ENCODE measurements around the gene HHAT.

Gene HHAT

DNA sequence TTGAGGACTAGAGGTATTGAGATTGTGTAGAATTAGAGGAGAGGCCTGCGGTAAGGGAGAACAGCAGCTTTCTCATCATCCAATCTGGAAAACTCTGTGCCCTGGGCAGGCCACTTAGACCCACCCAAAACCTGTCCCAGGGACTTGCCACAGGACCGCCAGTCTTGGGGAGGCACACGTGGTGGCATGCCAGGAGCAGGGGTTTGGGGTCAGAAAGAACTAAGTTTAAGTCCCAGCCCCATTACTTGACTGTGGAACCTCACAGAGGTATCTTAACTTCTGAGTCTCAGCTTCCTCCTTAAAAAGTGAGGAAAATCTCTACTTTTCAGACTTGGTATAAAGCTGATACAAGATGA lies 356.6 kb downstream of the HHAT start:
- no peak for DNase-seq (ENCODE audit: low read depth)

DNA sequence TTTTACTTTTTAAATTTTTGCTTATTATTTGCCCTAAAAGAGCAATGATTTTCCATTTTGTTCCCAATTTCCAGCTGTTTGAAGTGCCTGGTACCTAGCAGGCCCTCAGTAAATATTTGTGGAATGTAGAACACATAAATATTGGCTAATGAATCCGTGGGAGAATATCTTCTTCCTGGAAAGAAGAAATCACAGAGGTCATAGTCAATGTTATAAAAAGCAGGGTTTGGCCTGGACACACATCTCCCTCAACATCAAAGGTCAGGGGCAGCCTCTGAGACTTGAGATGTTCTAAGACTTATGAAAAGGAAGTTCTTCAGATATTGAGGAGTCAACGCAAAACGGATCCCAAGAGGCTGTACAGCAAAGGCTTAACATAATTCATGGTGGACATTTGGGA lies 358.1 kb downstream of the HHAT start:
- no peak for DNase-seq (ENCODE audit: low read depth)

DNA sequence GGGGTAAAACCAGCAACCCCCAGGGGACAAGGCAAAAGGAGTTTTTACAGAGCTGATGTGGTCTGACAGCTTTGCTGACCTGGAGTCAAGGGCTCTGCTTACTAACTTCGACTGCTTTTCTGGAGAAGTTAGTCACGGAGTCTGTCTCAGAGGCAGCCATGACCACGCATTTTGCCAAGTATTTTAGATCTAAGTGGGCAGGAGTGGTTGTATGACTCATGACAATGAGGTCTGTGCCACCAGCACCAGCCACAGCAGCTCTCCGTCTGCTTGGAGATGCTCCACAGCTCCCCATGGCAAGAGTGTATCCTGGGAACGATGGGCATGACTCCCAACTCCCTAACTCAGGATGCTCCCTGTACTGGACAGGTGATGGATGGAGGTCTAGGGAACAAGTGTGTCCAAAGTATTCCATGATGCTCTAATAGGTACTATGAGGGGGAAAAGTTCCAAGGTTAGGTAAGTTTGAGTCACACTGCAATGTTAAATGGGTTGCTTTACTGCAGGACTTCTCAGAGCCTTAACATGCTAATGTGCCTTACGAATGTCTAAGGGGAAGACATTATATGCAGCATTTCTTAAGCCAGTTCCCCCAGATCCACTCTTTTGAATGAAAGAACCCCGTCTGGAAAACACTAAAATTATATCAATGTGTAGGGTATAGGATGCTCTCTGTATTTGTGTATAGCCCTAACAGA lies 359.0 kb downstream of the HHAT start:
- no peak for DNase-seq (ENCODE audit: low read depth)

DNA sequence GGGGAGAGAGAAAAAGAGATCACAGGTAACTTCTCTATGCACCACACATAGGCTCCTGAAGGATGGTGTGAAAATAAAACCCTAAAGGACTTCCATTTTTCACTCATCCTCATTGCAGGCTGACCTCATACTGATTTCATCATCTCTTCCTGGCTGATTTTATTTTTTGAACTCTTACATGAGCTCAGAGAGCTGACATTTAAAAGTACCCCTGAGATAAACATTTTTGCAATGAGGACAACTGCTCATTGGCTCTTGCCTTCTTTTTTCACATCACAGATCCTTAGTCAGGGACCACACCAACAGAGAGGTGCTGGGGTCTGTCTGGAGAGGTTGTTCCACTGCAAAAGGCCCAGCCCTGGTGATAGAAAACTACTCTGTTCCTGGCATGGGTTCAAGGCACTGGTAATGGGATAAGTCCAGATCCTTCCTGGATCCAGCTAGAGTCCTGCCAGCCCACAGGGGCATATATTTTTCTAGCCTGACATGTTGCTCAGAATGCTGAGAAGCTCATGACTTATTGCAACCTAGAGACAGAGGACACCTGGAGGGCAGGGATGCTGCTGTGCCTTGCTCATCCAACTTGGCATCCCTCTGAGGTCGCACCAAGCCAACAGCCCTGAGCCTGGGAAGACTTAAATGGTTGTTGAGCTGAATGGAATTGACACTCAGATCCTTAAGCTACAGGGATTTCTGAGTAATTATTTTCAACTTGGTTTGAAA lies 360.0 kb downstream of the HHAT start:
- no peak for DNase-seq (ENCODE audit: low read depth)

DNA sequence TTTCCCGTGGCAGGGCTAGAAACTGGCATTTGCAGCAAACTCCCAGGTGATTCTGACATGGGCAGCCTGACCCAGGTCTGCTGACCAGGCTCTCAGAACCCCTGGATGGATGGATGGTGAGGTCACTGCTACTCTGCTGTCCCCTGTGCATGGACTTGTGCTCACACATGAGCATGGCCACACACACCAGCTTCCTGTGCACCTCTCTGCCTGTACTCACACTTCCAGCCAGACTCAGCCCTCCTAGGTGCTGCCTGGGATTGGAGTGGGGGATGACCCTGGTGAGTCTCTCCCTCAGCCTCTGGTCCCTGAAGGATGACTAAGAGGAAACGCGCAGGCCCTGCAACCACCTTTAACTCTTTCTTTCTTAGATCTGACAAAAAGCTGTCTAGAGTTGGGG lies 361.1 kb downstream of the HHAT start:
- no peak for DNase-seq (ENCODE audit: low read depth)

DNA sequence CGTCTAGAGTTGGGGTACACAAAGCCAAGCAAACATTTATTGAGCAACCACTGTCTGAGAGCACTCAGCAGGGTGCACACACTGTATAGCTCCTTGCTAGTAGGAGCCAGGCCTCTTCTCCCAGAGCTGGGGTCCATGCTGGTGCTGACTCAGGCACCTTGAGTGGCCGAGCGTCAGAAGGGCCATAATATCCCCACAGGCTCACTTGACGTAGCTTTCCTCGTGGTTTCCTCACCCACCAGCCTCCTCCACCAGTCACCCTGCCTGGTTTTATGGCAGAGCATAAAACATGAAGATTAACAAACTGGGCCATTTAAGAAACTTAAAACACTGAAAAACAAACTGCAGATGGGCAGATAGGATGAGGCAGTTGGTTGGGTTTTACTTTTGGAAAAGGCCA lies 361.5 kb downstream of the HHAT start:
- DNase-seq (ENCODE audit: low read depth) = no peak

DNA sequence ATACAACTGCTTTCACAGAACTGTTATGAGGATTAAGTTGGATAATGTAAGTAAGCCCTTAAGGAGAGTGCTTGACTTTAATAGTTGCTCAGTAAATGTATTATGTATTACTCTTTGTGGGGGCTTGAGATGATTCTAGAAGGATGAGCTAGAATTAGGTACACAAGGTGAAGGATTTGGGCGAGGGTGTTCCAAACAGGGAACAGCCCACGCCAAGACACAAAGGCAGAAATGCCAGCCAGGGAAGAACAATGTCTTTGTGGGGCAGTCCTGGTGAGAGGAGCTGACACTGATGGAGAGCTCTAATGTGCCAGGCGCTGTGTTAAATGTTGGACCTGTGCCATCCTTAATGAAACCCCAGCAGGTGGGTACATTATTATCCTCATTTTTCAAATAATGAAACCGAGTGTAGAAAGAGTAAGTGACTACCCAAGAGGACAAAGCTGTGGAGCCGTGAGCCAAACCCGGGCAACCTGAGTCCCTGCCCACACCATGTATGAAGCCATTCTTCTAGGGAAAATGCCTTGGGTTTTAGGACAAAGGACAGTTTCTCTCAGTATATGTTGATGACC lies 362.4 kb downstream of the HHAT start:
- no peak for DNase-seq (ENCODE audit: low read depth)

DNA sequence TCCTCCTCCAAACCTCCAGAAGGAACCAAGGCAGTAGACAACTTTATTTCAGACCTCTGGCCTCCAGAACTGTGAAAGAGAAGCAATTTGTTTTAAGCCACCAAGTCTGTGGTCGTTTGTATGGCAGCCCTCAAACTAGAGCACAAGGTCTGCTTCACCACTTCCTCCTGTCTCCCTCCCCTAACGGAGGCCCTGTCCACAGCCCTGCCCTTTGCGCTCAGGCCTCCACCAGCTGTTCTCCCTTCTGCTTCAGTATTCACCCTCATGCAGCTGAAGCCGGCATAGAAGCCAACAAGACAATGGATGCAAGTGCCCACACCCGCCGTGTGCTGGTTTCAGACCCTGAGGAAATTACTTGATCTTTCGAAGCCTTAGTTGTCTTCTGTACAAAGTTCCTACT lies 364.1 kb downstream of the HHAT start:
- DNase-seq (ENCODE audit: low read depth) = no peak

DNA sequence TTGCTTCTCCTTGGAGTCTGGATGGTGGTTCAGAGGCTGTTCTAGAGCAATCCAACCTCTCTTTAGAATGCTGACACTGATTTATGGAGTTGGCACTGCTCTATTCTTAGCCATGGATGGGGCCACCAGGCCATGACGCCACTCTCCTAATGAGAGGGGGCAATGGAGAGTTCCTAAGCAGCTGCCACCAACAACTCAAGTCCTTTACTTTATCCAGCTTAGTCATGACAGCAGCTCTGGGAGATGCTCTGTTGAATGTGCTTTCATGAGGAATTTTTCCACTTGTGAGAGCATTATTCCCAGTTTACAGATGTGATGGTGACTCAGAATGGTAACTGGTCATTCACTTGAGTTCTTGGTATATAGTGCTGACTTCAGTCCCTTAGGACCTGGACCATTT lies 366.3 kb downstream of the HHAT start:
- DNase-seq (ENCODE audit: low read depth) = no peak

DNA sequence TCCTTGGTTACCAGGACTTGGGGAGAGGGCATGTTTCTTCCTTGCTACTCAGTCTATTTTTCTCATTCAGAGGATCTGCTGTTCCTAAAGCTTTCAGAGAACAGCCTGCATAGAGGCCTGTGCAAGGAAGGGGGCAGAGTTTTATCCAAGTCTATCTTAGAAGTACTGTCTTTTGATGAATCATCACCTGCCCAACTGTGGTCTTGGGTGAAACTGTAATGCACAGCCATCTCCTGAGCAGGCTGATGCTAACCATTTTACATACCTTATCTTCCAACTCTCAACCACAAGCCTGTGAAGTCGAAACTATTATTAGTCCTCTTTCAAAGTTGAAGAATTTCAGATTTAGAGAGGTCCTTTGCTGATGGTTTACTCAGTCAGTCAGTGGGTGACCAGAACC lies 368.0 kb downstream of the HHAT start:
- no peak for DNase-seq (ENCODE audit: low read depth)

DNA sequence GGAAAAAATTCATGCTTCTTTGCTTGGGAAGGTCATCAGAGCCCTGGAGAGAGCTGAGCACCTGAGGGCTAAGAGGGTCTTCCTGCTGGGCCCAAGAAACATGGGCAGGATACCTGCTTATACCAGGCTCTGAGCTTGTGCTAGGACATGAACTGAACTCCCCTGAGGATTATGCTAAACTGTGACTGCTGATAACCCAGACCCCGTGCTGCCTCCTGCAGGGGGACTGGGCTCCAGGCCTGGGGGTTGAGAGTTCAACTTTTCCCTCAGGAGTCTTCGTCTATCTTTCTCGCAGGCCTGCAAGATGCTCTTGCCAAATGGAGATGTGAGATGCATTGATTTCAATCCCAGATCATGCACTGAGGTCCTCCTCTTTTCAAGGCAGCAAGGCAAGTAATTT lies 368.5 kb downstream of the HHAT start:
- no peak for DNase-seq (ENCODE audit: low read depth)

DNA sequence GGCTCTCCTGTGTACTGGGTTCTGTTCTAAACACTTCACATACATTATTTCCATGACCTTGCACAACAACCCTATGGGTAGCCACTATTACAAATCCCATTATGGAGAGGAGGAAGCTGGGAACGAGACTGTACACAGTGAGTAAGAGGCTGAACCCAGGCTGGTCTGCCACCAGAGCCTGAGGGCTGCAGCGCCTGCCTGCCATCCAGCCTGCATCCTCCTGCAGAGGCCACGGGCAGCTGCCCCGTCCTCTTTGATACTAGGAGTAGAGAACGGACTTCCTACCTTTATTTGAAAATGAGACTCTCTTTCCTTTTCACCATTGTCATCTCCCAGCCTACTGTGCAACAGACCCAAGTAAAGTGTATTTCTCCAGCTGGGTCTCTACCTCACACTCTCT lies 370.0 kb downstream of the HHAT start:
- DNase-seq (ENCODE audit: low read depth) = no peak

DNA sequence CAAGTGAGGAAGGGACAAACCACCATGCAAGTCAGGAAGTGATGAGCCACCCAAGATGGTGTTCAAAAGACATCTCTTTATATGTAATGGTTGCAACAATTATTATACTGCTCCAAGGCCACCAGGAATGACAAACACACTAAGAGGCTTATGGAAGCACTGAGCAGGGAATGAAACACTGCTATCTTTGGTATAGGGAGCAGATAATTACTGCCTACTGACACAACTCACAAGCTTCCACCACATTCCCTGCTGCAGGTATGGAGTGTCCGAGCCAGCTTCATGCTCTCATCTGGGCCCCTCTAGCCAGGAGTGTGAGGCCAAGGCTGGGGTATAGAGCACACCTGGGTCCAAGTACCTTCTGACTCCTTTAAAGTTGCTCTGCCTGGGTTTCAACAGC lies 371.4 kb downstream of the HHAT start:
- DNase-seq (ENCODE audit: low read depth) = no peak

DNA sequence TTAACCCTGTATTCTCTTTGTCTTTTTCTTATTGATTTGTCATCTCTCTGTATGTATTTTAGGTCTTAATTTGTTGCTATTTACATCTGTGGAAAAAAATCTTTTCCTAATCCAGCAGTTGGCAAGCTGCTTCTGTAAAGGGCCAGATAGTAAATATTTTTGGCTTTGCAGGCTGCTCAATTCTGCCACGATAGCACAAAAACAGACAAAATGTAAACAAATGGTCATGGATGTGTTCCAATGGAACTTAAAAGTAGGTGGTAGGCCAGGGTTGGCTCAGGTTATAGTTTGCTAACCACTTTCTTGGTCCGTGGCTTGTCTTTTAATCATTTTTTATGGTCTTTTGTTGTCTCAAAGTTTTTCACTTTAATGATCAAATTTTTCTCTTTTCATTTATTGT lies 371.8 kb downstream of the HHAT start:
- DNase-seq (ENCODE audit: low read depth) = no peak

DNA sequence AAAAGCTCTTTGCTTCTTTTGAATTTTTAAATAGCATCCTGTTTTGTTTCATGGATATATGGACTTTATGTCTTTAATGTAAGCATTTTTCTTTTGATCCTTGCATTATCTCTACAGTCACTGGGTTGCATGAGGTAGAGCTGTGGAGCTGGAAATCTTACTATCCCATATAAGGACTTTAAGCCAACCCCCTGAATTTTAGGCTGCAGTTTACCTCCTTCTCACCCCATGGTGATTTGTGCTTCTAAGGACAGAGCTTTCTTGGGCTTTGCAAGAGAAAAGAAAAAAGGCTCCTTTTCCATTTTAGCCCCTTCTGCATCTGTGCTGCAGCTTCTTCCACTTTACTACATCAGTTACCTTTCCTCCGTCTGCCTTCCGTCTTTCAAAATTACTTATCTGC lies 373.8 kb downstream of the HHAT start:
- DNase-seq (ENCODE audit: low read depth) = no peak

DNA sequence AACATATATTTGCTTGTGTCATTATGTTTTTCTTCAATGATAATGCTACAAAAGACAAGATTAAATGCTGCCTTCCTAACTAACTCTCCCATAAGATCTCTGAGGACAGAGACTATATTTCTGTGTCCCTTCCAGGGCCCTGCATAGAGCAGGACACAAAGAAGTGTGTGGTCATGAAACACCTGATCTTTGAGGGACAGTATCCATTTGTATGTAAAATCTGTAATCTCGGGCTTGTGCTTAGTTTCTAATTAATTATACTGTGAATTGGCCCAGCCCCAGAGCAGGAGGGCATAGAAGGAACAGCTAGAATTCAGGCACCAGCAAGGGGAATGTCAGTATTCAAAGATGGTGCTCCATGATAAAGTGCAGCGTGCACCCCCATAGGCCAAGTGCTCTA lies 374.9 kb downstream of the HHAT start:
- no peak for DNase-seq (ENCODE audit: low read depth)

DNA sequence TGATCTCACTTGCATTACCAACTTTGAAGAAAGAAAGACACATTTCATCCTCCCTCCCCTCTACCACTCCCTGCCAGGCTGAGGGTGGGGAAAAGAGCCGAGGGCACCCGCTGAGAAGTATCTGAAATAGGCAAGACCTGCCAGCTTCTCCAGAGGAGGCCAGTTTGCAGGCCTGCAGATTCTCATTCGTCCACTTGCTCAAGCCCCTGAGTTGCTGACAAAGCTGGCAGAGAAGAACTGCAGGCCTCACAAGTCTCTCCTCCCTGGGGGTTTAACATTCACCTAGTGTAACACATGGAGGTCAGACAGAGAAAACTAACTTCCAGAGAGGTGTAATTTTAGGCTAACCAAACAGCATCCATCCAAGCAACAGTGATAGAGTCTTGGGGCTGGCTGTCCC lies 376.4 kb downstream of the HHAT start:
- no peak for DNase-seq (ENCODE audit: low read depth)

DNA sequence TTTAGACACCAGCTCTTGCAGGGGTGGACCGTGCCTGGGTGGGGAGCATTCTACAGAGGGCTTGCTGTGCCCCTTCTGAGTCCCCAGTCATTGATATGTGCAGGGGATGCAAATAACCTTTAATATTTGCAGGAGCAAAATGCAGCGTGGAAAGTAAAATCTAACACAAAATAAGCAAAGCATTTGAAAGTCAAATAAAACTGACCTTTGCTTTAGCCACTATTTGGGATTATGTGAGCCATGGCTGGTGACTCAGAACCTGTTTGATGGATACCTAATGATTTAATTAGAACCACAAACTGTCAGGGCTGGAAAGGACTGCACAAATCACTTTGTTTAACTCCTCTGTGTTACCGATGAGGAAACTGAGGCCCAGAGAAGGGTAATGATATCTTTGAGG lies 377.5 kb downstream of the HHAT start:
- DNase-seq (ENCODE audit: low read depth) = no peak

DNA sequence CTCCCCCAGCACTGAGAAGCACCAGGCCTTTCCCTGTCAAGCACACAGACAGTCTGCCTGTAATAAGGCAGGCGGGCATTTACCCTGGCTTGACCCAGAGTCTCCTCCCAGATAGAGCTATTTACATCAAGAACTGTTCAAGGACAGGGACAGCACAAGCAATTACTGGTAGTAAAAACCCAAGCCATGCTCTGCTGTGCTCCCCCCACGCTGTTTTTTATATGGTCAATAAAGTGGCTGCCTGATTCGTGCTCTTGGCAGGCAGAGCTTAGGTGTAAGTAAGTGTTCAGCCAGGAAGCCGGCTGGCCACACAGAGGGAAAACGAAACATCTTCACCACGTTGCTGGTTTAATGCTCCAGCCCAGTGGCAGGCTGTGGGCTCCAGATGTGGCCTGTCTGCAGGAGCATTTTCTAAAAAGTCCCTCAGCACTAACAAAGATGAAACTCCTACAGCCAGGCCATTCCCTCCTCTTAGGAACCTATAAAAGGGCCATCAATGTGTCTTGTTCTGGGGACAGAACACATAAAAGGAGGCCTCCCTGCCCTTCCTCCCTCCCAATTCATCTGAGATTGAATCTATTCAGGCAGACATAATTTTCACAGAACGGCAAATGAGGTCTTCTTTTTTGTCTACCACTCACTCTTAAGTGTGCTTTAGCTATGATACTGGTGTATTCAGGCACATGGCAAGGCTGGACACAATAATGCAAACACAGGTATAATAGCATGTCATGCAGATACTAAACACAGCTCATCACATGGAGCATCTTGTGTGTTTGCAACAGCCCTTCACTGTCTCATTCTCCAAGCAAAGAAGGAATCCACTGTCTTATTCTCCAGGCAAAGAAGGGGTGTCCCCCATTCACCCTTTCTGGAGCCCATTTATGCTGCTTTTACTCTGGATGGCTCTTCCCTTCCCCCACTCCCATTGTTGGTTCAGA lies 378.9 kb downstream of the HHAT start:
- no peak for DNase-seq (ENCODE audit: low read depth)

DNA sequence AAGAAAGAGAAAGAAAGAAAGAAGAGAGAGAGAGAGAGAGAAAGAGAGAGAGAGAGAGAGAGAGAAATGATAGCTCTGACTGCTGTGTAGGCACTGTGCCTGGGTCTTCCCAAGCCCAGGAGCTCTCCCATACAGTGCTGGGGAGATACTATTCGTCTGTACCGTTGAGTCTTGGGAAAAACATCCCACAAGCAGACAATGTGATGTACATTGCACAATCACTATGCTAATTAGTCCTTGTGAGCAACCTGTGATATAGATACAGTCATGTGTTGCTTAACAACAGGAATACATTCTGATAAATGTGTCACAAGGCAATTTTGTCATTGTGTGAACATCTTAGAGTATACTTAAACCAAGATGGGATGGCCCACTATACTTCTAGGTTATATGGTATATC lies 381.0 kb downstream of the HHAT start:
- DNase-seq (ENCODE audit: low read depth) = no peak

DNA sequence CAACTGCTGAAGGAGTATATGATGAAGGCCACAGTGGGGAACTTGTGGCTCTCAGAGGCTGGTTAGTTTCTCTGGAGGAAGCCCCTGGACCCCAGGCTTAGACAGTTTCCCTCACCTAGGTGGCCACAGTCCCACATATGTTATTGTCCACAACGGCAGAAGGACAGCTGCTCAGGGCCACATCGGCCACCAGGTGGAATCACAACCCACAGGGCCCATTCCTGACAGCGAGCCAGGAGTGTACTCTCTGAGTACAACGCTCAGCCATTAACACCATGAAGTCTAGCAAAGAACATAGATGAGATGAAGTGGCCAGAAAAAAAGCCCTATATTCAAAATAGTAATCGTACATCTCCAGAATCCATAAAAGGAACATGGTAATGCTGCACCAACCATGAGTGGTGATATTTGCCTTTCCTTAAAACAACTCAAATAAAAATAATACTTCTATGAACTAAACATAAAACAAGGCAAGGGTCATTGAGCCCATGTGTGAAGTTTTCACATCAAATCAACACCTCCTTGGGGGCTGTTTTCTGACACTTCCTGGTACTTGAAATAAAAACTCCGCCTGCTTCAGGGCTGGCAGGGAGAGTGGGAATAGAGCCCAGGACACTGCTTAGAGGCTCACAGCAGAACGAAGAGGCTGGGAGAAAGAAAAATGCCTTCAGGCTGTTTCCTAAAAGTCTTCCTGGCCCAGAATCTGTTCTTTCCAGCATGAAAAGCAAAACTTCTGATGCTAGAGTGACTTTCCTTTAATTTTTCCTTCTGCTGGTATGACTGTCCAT lies 383.3 kb downstream of the HHAT start:
- DNase-seq (ENCODE audit: low read depth) = no peak

DNA sequence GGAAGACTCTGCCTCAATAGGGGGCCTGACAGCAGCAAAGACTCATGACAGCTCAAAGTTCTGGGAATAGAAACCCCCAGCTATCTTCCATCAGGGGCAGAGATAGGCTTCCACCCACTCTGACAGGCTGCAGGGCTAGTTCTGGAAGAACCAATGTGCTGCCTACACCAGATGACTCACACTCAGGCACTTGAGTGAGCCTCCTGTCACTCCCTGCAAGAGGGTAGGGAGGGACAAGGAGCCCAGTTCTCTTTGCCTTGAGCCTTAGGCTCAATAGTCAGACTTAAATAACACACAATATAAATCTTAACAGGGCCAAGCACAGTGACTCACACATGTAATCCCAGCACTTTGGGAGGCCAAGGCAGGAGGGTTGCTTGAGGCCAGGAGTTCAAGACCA lies 386.4 kb downstream of the HHAT start:
- DNase-seq (ENCODE audit: low read depth) = no peak
